GM18861 (cell line): ENCODE measurements around the gene GRIK1.
A peak's percentile ranks its signal among the peaks of the same experiment; 100 is the strongest.

ENCODE experiments used
- ATAC-seq: cut with Tn5 transposase; IDR thresholded peaks from one replicate; pipeline ENCODE4 v1.9.1; 2021; ENCODE audit not compliant: unreplicated experiment

The GRIK1 gene

DNA sequence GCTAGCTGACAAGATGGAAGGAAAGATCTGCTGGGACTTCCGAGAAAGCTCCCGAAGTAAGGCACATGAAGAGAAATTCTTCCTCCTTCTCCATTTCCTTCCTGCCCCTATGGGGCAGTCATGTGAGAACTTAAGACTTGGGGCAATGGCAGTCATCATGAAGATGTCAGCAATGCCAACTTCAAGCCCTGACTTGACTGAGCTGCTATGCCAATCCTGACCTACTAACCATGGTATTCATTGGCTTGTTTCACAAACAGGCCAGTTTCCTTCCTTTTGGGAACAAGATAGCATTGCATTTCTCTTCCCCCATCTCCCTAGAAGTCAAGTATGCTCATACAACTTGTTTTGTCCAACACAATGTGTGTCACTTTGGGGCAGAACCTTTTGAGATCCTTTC lies 25.5 kb downstream of the GRIK1 start:
- no peak for ATAC-seq

GRCh38 chr21:29909571-29909970 lies 30.2 kb downstream of the GRIK1 start:
- ATAC-seq = no peak

DNA sequence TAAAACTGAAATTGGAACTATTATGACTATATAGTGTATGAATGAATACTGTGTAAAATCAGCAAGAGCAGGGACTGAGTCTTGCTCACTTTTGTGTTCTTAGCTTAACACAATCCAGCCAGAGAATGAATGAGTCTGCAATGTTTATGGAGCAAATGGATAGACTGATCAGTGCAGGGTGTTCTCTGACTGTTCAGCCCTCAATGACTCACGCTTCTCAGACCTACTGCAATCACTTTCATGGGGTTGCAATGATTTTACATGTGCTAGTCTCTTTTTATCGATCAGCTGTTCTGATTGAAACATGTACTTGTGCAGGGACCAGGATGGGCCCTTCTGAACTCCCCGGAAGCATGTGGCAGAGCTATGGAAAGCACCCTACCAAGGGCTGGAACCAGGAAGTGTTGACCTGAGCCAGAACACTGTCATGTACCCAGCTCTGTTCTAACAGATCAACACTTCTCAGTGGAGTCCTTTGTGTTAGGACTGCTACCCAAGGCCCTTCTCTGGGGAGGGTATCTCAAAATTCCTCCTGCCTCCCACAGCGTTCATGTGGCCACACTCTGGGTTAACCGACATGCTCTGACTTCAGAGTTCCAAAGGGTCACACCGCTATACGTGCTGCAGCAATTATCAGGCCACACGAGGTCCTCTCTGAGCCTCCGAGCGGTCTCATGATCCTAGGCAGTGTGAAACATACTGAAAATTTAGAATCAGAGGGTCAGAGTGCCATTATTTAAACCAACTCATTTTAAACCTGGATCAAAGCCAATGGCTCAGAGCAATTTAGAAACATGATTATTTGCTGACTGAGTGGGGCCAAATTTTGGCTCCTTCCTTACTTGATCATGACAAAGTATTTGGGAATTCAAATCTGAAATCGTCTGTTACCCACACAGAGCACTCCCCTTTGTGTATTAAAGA lies 35.2 kb downstream of the GRIK1 start:
- no peak for ATAC-seq

- ATAC-seq = no peak
Measured at GRCh38 chr21:29896884-29897283, 42.9 kb downstream of the GRIK1 start.

- ATAC-seq = no peak
Measured at GRCh38 chr21:29893687-29894086, 46.1 kb downstream of the GRIK1 start.

DNA sequence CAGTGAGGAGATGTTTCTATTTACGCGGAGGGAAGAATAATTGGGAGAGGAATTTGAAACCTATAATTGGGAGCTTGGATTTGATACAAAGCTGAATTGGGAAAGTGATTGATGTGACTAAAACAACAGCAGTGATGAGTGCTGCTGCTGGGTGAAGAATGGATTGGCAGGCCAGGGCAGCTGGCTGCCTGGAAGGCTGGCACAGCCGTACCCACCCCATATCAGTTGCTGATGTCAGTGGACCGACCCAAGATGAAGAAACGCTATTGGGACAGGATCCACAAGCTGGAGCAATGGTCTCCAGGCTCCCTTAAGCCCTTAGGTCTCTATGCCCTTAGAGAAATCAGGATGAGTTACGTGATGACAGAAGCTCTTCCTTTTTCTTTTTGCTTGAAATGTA lies 47.4 kb downstream of the GRIK1 start:
- ATAC-seq = no peak

DNA sequence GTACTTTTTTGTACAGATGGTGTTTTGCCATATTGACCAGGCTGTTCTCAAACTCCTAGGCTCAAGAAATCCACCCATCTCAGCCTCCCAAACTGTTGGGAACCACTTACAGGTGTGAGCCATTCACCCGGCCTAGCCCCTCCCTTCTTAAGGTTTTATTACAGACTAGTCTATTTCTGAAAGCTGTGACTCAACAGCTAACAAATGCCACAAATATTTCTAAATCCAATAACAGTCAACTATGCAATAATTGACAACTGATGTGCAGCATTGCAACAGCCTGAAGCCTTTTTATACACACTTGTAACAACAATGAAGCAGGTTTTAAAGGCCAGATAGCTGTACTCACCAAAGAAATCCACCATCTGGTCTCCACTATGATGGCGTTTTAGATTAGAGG lies 51.4 kb downstream of the GRIK1 start:
- ATAC-seq = no peak

DNA sequence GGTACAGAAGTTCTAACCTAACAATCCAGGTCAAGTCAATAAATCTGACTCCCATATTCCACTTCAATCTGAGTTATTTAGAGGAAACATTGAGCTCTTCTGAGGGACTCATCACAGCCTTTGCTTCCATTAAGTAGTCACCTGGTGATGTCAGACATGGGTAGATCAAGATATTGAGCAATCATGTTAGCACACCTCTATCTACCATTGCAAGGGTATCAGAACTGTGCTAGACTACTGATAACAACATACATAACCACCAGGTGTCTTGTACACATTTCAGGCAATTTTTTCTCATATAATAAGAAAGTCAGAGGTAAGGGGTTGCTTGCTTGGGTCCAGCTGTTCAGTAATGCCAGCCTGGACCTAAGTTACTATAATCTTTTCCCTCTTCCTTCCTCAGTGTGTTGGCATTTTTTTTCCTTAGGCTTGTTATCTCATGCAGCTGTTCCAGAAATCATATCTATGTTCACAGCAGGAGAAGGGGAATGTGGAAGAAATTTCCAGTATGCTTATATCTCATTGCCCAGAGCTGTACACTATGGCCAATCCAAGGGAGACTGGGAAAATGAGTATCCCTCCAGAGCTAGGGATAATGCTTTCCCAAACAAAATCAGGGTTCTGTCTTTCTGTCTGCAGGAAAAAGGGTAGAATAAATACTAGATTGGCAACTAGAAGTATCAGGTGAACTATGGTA lies 52.3 kb downstream of the GRIK1 start:
- ATAC-seq = no peak

GRCh38 chr21:29885491-29885890 lies 54.3 kb downstream of the GRIK1 start:
- no peak for ATAC-seq

- no peak for ATAC-seq
Measured at GRCh38 chr21:29875873-29876272, 63.9 kb downstream of the GRIK1 start.

DNA sequence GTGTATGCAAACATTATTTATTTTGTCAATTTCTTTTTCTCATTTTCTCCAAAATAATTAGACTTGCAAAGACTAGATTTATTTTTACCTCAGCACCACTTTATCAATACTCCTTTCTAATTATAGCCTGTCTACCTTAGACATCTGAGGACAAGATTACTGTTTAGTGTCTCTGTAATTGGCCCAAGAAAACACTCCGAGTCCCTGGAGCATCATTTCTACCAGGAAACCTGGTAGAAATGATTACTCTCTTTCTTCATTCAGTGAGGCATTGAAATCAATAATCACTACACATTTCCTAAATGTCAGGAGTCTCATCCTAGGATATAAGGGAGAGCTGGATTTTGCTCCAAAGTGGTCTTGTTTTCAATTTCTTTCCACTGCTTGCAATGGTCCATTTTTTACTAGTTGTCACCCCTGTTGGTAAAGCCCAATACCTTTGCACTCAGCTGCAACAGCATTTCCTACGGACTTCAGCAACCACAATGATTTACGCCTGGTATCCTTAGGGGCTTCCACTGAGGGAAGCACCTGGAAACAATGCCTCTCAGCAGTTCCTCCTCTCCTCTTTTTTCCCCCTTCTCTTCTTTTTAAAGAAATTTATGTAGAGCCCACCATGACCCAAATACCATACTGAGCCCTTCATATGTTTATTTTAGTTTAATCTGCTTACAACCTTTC lies 64.6 kb downstream of the GRIK1 start:
- ATAC-seq = no peak

DNA sequence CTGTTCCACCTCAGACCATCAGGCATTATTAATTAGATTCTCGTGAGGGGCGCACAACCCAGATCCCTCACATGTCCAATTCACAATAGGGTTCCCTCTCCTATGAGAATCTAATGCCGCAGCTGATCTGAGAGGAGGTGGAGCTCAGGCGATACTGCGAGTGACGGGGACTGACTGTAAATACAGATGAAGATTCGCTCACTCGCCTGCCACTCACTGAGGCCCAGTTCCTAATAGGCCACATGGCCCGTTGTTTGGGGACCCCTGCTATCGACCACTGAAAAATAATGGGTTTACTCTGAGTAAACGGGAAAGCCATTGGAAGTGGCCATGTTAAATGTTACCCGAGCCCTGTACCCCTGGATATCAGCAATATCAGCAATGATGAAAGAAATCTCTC lies 65.9 kb downstream of the GRIK1 start:
- ATAC-seq = no peak

- no peak for ATAC-seq
Measured at GRCh38 chr21:29870814-29871213, 69.0 kb downstream of the GRIK1 start.

DNA sequence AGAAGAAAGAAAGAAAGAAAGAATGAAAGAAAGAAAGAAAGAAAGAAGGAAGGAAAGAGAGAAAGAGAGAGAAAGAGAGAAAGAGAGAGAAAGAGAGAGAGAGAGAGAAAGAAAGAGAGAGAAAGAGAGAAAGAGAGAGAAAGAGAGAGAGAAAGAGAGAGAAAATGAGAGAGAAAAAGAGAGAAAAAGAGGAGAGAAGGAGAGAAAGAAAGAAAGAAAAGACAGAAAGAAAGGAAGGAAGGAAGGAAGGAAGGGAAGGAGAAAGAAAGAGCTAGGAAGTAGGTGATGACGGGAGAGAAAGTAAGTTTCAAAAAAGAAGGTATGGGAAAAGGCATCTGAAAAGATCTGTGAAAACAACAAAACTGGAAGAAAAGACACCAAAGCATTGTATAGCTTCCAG lies 72.0 kb downstream of the GRIK1 start:
- ATAC-seq = no peak

DNA sequence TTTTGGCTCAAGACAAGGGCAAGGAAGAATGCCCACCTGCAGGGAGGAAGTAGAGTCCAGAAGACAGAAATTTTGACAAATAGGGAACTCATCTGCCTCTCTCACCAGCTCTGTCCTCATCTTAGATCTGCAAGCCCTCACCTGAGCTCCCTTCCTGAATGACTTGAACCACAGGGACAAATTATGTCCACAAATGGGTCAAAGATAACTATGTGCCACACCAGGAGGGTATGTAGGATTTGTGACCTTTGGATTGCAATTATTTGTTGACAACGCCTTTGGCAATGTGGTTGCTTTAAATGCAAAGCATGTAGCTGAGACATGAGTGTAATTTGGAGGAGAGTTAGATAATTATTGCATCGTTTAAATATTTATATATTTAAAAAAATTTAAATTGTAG lies 79.5 kb downstream of the GRIK1 start:
- ATAC-seq = no peak

DNA sequence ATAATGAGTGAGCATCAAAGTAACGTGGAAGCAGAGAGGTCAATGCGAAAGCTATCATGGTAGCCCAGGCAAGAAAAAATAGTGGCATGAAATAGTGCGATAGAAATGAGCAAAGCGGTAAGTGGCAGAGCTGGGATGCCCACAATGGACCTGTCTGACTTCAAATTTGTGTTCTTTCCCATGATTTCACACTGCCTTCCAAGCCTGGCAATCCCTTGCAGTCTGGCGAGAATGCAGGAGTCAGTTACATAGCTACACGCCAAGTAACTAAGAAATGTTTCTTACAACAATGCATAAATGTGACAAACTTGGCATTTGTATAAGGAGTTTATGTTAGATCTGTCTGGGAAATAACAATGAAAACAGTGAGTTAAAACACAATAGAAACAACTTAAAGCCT lies 82.6 kb downstream of the GRIK1 start:
- ATAC-seq = no peak

DNA sequence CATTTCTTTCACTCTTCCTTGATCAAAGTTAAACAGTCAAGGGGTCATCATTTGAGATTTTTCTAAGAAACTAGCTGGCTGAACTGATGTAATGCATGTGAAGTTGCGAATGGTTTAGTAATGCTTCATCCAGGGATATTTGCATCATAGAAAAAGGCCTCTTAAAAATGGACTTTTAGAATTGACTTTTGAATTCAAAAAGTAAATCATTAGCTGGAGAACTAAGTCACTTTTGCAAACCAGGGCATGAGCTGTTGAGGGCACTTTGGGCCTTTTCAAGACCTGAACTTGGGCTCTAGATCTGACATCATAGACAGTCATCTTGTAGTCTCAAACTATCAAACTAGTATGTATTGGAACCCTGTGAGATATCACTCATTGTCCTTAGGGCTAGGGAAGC lies 85.0 kb downstream of the GRIK1 start:
- no peak for ATAC-seq

- ATAC-seq = no peak
Measured at GRCh38 chr21:29851611-29852010, 88.2 kb downstream of the GRIK1 start.

DNA sequence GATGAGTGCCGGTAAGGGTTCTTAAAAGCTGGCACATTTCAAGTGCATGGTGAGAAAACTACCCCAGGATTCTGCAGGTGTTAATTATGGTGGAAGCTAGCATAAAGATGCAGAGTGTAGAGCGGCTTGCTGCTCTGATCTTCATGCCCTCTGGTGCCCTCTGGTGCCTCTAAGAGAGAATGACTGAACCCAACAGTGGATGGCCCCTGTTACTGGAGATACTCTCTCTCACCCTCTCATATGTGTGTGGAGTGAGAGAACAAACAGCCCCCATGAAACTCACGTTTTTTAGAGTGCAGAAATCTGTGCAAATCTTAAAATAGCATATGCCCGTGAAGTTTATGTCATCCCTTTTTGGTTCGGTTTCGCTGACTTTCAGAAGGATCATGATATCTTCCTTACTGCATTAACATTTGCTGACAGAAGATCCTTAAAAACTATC lies 90.0 kb downstream of the GRIK1 start:
- peak; percentile 98 for ATAC-seq

DNA sequence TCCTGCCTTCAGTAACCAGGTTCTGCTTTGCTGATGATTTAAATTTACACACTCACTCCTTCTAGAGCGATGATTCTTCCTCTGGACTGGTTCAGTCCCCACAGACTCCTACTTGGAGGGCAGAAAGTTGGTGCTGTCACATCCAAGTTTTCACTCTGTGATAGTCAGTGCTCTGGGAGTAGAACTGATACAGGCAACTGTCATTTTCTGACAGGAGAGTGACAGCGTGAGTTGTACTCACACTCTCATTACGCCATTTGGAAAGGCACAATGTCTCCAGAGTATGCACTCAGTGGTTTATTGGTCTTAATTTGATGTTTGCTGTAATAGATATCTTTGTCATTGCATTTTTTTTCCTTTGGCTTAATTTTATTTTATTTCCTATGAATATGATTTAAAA lies 96.0 kb downstream of the GRIK1 start:
- no peak for ATAC-seq

GRCh38 chr21:29834617-29835016 lies 105.2 kb downstream of the GRIK1 start:
- no peak for ATAC-seq

GRCh38 chr21:29832217-29832616 lies 107.6 kb downstream of the GRIK1 start:
- ATAC-seq = no peak
